Colon (tissue), 2 donors: Measurements from ENCODE around the gene ESD.

Source experiments
- FAIRE-seq: peaks from 2 replicates; lab custom pipeline; 2012; peaks lifted over from hg19 to GRCh38; lab: Jason Lieb, UNC
- donor health status: control.
- donor health status: control.

The ESD gene

DNA sequence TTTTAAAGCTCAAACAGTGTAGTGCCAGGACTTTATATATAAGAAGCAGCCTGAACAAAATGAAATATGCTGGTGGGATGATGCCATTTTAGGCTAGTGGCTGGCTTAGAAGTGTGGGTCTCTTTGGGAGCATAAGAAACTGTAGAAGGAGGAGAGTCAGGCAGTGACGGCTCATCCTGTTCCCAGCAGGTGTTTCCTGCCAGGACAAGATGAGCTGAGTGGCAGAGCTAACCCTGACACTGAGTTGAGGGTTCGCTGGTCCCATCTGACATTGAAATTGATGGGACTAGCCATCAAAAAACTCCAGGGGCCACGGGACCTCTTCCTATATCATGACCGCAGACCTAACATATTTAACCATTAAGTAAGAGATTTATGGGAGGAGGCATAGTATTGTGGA lies 51.3 kb downstream of the ESD start:
- no peak for FAIRE-seq

DNA sequence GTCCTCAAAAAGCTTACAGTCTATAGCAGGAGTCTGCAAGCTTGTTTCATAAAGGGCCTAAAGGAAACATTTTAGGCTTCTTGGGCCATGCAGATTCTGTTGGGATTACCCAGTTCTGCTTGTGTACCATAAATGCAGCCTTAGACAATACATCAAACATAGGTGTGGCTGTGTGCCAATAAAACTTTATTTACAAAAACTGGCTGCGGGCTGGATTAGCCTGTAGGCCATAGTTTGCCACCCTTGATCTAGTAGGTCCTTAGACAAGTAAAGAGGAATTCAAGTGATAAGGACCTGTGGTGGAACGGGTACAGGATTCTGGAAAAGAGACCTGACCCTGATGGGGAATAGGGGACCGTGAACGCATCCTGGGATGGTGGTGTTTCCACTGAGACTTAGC lies 51.9 kb downstream of the ESD start:
- no peak for FAIRE-seq

DNA sequence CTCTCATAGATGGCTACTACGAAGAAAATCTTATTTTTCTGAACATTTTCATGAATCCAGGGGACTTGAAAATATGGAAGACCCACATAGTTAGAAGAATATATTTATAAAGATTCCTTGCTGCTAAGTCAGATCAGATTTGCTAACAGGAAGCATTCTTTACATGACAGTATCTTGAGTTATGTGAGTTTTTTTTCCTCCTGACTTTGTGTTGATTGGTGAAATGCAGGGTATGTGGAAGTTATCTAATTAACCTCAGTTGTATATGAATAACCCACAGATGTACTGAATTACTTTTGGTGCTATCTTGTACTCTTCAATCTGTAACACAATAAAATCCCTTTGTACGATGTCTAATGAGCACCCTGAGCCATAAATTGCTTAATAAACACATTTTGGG lies 53.8 kb downstream of the ESD start:
- FAIRE-seq, result no peak

DNA sequence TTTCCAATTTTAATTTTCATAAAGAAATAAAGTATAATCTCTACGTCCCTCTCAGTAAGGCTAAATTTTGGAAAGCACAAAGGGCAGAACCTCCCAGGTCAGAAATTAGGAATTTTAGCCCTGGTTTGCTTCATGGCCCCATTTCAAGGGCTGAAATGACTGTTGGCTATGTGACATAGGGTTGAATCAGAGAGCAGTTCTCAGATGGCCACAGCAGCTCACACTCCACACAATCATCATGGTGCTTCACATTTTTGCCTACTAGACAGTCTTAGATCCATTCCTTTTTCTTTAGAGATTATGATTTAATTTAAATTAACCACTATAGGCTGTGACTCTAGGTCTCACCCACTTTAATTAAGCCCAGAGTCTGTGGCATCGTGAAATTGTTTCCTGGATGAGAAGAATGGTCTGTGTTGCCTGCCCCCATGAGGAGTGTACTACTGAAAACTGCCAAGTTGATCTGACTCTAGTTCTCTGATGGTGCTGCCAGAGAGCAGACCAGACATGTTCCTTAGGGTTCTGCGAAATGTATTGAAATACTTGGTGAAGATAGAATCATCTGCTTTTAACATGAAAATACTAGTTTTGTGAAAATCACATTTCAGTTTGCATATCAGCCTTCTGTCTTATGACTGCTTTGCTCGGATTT lies 57.4 kb downstream of the ESD start:
- no peak for FAIRE-seq

DNA sequence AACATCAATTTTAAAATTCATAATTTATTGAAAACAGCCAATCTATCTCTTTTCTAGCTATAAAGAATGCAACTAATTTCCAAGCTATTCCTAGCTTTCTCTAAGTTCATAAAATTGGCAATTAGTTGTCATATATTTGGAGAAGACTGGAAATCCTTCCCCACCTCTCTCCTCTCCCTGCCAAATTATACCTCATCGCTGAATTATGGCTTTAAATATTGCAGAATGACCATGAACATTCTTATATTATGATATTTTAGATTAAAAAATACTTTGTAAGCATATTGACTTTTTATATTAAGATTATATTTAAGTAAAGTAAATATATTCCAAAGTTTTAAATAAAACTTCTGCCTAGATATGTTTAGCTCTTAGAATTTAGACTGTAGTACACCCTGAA lies 58.2 kb downstream of the ESD start:
- FAIRE-seq, result no peak

DNA sequence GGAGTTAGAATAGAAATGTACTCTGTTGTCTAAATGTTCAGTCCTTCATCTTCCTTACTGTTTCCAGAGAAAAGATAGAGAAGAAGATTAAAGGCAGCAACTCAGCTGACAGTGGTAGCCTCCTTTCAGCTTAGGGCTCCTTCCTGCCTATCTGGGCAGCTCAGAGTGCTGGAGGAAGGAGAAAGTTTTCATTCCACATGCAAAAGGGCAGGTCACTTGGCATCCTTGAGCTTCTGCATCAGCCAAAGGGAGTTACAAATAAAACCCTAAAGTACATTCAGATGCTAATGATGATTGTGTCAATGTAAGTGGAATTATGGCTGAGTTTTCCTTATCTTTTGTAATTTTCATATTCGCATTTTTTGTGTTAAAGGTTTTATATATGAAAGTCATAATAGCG lies 58.9 kb downstream of the ESD start:
- FAIRE-seq, result no peak

DNA sequence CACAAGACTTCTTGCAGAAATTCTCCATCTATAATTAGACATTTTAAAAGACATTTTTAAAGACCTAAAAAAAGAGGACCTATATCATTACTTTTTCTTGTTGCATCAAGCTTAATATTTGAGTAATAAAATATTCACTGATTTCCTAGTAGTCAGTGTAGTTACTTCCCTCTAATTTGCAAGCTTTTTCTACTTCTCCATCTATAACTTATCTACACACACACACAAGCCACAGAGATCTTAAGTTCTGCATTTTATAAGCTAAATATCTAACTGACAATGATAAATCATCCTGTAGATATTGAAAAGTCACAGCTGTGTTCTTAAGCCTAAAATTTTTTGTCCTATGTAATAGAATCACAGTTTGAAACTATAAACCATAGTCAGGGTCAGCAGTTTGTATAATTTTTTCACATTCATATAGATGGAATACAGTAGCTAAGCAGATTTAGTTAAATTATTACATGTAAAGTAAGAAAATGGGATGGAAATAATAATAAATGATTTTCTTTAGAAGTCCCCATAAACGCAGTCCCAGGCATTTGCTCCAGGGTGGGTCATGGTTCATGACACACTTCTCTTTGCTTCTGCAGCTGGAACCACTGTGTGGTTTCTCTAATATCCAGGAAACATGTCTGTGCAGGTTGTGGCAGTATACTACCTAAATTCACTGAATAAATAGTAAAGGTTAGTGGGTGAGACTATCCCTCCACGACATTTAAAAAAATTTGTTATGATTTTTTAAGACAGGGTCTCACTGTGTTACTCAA lies 60.2 kb downstream of the ESD start:
- FAIRE-seq, result no peak

DNA sequence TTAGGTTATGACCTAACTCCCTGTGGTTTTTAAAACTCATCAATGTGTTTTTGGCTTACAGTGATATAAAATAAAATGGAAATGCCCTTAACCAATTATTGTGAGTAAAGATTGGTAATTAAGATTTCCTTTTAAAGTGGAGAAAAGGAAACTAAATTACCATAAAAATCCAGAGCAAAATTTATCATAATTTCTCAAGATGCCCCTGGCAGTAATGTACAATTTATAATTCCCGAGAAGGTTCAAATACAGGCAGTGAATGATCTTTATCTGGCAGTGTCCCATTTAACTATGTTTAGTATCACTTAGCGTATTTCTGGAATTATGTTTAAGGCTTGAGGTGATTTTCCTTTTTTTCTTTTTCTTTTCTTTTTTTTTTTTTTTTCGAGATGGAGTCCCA lies 61.5 kb downstream of the ESD start:
- no peak for FAIRE-seq

DNA sequence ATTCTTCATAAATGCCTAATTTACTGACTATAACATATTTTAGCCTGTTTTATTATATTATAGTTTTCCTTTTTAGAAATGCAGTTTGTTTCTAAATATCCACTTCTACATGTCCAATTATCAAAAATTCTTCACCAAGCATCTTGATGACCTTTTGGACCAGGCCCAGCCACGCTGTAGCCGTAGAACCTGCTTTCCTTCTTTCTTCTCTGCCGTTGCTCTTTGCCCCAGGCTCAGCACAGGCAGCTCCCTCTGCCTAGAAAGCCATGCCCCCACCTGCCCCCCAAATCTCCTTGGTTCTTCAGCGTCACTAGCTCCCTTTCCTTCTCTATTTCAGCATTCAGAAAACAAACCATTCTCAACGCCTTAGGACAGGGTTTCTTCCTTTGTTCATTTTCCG lies 65.4 kb downstream of the ESD start:
- no peak for FAIRE-seq

DNA sequence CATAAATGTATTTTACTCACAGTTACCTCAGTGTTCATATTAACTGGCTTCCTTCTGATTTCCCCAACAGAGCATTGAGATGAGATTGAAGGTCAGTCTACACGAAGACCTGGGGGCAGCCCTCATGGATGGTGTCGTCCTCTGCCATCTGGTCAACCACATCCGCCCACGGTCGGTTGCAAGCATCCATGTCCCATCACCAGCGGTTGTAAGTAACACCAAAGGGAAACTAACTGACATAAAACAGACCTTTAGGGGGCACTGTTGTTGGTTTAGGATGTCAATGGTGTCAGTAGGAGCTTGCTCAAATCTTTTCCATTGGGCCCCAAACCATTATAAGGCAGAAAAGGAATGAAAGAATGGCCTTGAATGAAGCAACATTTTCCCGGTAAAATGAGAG lies 68.2 kb downstream of the ESD start:
- no peak for FAIRE-seq

DNA sequence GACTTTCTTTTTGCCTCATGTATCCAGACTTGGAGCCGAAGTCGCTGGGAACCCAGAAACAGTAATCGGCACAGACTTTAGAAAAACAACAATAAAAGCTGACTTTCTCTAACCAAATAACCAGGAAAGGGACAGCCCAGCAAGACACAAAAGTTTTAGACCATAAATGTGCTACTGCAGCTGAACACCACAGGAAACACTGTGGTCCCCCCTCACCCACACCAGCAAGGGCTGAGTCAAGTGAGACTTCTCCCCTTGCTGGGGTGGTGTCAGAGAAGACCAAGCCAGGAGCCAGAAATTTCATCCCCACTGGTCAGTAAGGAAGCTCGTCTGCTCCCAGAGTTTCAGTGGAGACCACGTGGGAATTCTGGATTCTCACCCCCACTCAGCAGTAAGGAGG lies 70.6 kb downstream of the ESD start:
- no peak for FAIRE-seq
